Fibroblast of pulmonary artery (primary cell): ENCODE data around the gene FHIT.
A peak's percentile ranks its signal among the peaks of the same experiment; 100 is the strongest.

ENCODE experiments used
- DNase-seq: peaks from one replicate; pipeline ENCODE4 v3.0.0-alpha.2; 2010; ENCODE audit warnings: low read depth
- H3K4me3 ChIP-seq: replicated peaks from 2 replicates; pipeline ENCODE4 v1.5.1; 2011; ENCODE audit warnings: low read depth, mild to moderate bottlenecking, control low read depth, low read length, moderate library complexity
- CTCF ChIP-seq: IDR thresholded peaks from 2 replicates; pipeline ENCODE4 v1.5.1; 2011; ENCODE audit warnings: mild to moderate bottlenecking, control low read depth, low read length, inconsistent platforms; ENCODE audit errors: missing control alignments

FHIT gene

GRCh38 chr3:60707452-60708020 lies 543.7 kb downstream of the FHIT start:
- no peak for TF ChIP-seq CTCF
- DNase-seq, result no peak
- no peak overlapping the region for H3K4me3 ChIP-seq

- TF ChIP-seq CTCF, result no peak
- H3K4me3 ChIP-seq, result no peak overlapping the region
- DNase-seq, result peak; percentile 4
Measured at GRCh38 chr3:60703956-60704736, 547.1 kb downstream of the FHIT start.

- DNase-seq, result no peak
- H3K4me3 ChIP-seq, result no peak overlapping the region
- no peak for TF ChIP-seq CTCF
Measured at GRCh38 chr3:60703008-60703407, 548.2 kb downstream of the FHIT start.

- TF ChIP-seq CTCF, result no peak
- no peak for DNase-seq
- no peak overlapping the region for H3K4me3 ChIP-seq
Measured at GRCh38 chr3:60698117-60698516, 553.1 kb downstream of the FHIT start.

GRCh38 chr3:60697132-60697531 lies 554.1 kb downstream of the FHIT start:
- no peak for DNase-seq
- no peak overlapping the region for H3K4me3 ChIP-seq
- no peak for TF ChIP-seq CTCF

GRCh38 chr3:60696428-60697125 lies 554.7 kb downstream of the FHIT start:
- no peak for DNase-seq
- no peak overlapping the region for H3K4me3 ChIP-seq
- TF ChIP-seq CTCF, result no peak

- H3K4me3 ChIP-seq, result no peak overlapping the region
- DNase-seq, result no peak
- TF ChIP-seq CTCF, result no peak
Measured at GRCh38 chr3:60675424-60675823, 575.8 kb downstream of the FHIT start.
